ENCODE data around the gene PITX2.

Gene PITX2

DNA sequence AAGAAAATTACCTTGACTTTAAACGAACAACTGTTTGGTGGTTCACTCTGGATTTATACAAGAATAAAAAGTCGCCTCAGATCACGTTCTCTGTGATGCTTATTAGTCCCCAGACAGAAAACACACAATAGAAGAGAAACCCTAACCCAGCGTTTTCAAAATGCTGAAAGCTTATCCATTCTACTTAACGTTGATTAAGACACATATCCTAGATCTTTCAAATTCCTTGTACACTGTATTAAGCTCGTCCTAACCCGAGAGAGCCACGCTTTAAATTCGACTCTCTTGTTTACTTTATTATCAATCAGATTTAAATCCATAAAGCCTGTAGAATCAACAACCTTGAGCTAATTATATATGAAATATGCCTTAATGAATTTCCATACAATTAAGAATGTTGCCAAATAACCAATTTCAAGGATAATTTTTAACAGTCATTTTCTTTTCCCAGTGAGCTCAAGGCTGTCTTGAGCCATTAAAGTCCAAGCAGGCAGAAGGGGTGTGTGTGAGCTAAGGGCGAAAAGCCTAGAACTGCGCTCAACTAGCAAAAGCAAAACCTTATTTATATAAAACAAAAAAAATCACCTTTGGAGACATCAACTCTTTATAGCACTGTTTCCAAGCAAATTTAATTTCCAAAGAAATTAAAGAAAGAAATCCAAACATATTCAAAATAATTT, 981 bp upstream of the PITX2 start:
- no peak for DNase-seq (ENCODE audit: low read depth)

DNA sequence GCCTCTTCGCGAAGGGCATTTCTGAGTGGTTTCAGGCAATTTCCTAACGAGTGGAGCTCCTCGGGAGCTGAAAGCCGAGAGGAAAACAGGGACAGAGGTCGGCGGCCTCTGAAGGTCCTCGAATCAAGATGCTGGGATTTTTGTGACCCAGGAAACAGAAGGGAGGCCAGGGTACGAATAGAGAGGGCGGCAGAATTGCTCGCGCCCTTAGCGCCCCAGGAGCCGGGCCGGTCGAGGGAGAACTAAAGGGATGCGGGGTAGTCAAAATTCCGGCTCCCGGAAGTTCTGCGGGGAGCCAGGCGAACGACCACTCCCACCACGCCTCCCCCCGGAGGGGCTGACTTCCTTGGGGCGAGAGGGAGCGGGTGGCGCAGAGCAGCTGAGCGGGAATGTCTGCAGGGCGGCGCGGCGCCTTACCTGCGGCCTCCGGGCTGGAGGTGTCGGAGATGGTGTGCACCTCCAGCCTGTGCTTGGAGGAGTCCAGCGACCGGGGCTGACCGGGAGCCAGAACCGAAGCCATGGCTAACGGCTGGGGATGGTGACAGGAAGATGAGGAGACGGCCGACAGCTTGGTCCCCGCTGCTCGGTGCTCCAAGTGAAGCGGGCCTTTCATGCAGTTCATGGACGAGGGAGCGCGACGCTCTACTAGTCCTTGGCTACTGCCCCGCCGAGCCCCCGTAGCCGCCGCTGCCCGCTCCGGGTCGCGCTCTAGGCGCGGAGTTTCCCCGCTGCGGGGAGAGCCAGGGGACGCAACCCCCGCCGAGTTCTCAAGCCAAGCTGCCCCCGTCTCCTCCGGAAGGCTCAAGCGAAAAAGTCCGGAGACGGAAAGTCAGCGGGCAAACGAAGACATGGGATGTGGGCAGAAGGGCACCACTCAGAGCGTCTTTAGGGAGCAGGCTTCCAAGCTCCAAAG, 782 bp downstream of the PITX2 start:
- no peak for DNase-seq (ENCODE audit: low read depth)

GRCh38 chr4:110621328-110621812, 1.5 kb downstream of the PITX2 start:
- no peak for DNase-seq (ENCODE audit: low read depth)

- DNase-seq (ENCODE audit: low read depth) = no peak
These were observed 2.1 kb downstream of the PITX2 start for GRCh38 chr4:110620691-110621327.

GRCh38 chr4:110620322-110620690, 2.6 kb downstream of the PITX2 start:
- no peak for DNase-seq (ENCODE audit: low read depth)

GRCh38 chr4:110619463-110620247, 3.2 kb downstream of the PITX2 start:
- DNase-seq (ENCODE audit: low read depth) = no peak

DNA sequence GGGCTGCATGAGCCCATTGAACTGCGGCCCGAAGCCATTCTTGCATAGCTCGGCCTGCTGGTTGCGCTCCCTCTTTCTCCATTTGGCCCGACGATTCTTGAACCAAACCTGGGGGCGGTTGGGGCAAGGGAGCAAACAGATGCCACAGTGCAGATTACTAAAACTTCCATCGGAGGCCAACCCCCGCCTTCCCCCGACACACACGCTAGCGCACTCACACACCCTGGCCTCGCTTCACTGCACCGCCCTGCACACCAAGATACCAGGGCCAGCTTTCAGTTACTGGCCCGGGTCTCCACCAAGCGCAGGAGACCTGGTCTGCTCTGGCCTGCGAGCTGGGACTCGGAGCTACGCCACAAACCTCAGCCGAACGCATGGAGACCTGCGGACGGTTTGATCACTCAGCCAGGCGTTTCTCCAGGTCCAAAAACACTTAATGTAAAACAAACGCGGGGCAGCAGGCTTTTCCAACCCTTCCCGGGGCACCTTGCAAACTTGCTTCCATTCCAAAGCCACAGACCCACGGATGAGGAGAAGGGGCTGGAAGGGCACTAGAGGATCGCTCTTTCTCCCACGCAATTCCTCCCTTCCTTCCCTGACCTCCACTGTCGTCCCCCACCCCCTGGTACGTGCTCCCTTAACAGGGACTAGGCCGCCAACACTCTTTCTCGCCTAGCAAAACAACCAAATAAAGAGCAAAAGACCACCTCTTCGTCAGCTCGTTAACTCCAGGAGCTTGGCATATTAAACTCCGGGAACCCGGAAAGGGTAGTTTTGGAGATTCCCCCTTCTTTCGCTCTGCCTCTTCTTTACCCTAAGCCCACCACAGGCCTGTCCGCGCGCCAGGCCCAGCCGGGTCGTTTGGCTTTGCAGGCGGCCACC, 4.1 kb downstream of the PITX2 start:
- no peak for DNase-seq (ENCODE audit: low read depth)

DNA sequence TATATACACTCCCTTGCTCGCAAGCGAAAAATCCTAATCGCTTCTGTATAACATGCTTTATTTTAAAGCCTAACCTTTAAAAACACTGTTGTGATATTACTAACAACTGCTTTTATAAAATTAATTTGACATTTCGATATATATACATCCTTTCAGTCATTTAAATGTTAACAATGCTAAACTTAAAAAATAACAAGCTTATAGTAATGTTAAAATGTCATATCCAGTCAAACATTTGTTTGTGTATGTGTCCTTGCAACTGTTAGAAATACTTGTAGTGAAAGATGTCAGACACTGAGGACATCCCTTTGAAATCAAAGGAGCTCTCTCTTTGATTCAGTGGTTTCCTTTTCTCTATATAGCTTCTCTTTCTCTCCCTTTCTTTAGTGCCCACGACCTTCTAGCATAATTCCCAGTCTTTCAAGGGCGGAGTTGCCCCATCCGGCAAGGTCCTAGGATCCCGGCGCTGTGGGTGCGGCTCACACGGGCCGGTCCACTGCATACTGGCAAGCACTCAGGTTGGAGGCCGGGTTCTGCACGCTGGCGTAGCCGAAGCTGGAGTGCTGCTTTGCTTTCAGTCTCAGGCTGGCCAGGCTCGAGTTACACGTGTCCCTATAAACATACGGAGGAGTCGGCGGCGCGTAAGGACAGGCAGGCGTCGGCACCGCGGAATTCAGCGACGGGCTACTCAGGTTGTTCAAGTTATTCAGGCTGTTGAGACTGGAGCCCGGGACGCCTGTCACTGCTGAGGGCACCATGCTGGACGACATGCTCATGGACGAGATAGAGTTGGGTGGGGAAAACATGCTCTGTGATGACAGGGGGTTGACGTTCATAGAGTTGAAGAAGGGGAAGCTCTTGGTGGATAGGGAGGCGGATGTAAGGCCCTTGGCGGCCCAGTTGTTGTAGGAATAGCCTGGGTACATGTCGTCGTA, 5.0 kb downstream of the PITX2 start:
- no peak for DNase-seq (ENCODE audit: low read depth)

GRCh38 chr4:110617075-110617640, 5.7 kb downstream of the PITX2 start:
- no peak for DNase-seq (ENCODE audit: low read depth)

DNA sequence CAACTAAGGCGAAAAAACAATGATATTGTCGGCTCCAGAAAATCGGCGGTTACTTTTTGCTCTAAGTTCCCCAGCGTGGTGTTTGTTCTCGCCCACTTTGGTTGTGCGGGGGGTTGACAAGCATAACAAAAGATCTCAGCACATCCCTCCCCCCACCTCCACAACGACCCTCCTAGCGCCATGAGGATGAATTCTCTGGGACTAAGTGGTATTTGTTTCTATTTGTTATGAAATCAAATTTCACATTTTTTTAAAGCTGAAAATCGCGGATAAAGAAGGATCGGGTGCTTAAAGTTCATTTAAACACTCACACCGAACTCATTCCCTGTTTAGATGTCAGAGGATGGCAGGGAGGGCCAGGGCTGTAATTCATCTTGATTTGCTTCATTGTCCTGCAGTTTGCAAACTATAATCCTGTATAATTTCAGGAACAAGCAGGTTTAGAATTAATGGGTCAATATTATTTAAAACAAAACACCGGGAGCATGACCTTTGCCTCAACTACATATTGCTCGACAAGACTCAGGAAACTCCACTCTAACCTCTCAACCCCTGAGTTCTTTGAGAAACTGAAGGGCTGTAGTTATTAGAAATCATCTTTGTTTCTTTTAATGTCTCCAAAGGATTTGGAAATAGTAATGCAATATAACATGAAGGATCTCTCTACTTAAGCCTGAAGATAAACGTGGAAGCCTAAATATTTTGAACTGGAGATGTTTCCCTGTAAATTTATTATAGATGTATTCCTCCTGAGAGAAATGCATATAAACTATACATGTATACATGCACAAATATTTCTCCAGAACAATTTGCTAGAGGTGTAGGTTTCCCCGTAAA, 6.4 kb downstream of the PITX2 start:
- DNase-seq (ENCODE audit: low read depth) = no peak

DNA sequence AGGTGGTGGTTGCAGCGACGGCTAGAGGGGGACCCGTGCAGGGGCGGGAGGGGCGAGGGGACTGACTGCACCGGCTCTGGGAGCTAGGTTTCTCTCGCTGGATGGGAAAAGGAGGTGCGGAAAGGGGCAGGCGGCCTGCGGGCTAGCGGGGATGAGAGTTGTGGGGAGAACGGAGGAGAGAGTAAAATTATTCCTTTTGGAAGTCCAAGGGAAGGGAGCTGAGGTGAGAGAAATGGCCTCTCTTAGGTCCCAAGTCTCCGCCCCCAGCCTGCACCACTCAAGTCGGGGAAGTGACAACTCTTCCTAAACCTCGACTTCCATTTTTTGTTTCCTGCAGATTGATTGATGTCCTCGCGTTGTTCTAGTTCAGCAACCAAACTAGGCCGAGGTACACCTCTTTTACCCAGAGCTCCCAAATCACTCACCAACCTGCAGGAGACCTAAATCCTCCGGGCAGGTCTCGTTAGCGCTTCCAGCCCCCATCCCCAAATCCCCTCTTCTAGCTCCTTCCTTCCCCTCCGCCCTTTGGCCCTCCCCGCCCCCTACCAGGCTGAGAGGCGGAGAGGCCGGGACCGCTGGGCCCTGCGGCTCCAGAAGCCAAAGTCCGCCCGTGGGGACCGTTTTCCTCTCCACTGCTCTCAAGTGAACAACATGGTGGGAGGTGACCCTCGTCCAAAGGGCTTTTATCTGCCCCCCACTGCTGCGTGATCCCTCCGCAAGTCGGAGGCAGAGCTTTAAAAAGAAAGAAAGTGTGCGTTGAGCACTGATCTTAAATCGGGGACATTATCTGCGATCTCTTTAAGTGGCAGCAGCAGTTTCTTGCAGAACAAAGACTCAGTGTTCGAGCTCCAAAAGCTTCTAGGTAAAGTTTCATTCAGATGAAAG, 7.3 kb downstream of the PITX2 start:
- DNase-seq (ENCODE audit: low read depth) = no peak

GRCh38 chr4:110614976-110615352, 7.9 kb downstream of the PITX2 start:
- DNase-seq (ENCODE audit: low read depth) = no peak

DNA sequence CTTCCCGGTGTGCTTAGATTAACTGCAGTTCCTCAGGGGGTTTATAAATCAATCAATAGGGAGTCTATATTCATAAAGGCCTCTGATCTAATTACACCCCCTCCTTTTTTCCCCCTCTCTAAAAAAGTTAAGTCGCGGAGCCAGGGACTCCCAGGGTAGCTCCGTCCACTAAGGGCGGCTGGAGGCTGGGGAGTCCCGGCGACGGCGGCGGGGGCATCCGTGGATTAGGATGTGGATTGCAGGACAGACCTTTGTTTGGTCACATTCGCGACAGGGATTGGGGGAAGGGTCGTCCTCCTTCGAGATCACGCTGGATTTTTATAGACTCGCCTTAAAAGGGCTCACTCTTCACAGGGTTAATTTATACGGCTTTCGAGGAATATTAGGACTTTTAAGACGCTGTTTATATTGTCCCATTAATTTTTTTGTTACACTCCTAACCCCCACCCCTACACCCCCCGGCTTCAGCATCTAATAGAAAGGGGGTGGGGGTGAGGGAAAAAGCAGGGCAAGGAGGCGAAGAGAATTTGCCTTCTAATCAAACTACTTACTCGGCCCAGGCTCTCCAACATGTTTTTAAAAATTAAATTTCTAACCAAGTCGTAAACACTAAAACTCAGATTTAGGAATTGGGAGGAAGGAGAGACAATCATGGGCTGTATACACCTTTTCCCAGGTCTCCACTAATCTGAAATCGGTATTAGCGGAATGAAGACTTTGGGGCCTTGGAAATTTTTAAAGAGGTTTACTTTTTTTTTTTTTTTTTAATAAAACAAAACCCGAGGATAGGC, 8.5 kb downstream of the PITX2 start:
- no peak for DNase-seq (ENCODE audit: low read depth)

DNA sequence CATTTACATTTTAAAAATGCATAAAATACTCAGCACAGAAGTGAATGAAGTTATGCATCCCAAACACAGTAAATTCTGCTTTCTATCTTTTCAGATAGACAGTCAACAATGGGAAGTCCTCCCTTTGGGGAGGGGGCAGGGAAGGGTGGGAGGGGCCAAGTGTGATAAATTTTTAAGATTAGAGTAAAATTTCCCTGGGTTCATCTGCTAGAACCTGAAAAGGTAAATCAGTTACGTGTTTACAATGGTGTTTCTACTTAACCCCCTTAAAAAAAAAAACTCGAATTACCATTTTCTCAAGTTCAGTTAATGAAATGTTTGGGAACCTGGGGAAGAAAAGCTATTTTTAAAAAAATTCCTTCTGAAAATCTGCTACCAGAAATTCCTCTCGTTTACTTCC, 9.1 kb downstream of the PITX2 start:
- DNase-seq (ENCODE audit: low read depth) = no peak

GRCh38 chr4:110612631-110613269, 10.1 kb downstream of the PITX2 start:
- DNase-seq (ENCODE audit: low read depth) = no peak

DNA sequence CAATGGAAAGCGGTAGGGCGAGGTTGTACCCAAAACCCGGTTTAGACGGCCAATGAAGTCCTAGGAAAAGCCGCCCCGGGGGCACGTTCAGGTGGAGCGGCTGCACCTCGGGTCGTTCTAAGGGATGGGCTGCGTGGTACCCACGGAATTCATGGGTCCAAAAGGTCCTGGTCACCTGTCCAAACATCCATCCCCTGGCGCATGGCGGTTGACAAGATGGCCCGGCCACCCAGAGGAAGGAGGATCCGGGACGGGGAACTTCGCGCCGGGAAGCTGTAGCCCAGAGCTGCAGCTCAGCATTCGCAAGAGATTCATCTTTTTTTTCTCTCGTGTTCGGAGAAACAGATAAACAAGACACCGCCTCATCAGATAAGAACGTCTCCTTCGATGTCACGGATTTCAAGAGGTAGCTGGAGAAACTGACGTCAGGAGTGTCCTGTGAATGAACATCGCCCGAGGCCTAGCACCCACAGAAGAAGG, 10.9 kb downstream of the PITX2 start:
- no peak for DNase-seq (ENCODE audit: low read depth)

Measured in HS-5 (cell line).